GM19438 (cell line): Measurements from ENCODE around the gene FUT2.
"Not testable (repeated sequence)": the region's sequence is repeated elsewhere in the genome, so short reads cannot be mapped to it uniquely, and the experiment has no call there.

ENCODE experiments used
- ATAC-seq: cut with Tn5 transposase; IDR thresholded peaks from one replicate; pipeline ENCODE4 v1.9.1; 2021; ENCODE audit warnings: low read depth; ENCODE audit not compliant: unreplicated experiment

FUT2 gene

DNA sequence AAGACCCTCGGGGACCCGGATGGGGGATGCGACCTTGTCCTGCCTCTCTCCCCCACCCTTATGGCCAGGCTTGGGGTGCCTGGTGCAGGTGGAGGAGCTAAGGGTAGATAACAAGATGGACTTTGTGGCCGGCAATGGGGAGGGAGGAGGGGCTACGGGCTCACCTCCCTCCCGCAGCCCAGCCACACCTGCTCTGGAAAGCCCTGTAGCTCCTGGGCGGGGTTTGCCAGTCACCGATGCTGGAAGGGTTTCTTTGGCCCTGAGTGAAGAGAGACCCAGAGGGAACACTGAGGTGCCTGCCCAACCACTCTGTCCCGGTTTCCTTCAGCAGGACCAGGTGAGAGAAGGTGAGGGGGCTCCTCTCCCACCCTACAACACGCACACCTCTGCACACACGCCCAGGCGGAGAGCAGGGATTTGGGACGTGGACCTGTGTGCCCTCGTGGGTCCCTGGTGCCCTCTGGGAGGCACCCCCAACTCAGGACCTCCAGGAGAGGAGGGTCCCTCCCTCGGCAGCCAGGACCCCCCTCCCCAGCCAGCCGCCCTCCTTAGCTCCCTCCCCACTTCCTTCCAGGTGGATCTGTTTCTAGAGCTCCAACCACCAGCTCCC lies at the start of gene FUT2:
FUT2 (plus strand) TSS at position 229 of the 610 bp plus-strand sequence. CDS start 6,986 bp downstream, outside the sequence.
- no peak for ATAC-seq

DNA sequence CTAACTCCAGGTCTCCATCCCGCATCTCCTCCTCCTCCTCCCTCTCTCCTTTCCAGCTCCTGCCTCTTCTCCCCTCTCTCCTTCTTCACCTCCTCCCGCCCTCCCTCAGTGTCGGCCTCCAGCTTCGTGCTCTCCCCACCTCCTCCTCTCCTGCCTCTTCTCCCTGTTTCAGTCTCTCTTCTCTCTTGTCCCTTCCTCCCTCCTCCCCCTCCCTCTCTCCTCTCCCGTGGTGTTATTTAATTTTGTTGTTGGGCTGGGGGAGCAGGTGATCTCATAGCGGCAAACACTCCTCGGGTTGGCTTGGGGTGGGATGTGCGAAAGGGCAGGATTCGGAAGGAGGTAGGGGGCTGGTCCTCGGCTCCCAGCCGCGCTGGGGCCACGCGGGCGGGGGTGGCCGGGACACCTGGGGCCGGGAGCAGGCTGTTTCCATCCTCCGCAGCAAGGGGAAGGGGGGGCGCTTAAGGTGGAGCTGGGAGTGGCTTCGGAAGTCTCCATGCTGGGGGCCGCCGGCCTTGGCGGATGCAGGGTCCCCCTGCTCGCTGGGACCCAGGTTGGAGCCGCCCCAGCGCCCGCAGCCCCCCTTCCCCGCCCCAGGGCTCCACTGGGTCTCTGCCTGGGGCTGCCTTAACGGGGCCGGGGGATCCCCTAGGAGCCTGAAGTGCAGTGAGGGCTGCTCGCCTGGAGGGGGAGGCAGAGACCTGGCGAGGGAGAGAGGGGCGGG lies 49.6 kb upstream of the FUT2 start, which contains the start of gene CA11:
CA11 (minus strand) TSS at position 187 of the 721 bp plus-strand sequence. CDS start 555 bp downstream, outside the sequence.
- ATAC-seq = no peak

DNA sequence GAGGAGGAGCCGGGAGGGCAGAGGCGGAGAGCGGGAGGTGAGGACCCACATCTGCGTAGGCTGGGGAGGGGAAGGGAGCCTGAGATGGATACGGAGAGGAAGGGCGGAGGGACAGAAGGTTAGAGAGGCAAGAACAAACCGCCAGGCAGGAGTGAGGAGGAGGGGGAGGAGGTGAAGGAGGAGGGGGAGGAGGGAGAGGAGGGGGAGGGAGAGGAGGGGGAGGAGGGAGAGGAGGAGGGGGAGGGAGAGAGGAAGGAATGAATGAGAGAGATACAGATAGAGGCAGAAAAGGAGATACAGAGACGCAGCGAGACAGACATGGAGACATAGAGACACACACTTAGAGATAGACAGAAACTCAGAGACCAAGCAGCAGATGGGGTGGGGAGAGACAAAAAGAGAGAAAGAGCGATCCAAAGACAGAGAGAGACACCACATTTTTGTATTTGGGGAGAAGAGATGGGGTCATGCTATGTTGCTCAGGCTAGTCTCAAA lies 49.0 kb upstream of the FUT2 start:
- no peak for ATAC-seq

DNA sequence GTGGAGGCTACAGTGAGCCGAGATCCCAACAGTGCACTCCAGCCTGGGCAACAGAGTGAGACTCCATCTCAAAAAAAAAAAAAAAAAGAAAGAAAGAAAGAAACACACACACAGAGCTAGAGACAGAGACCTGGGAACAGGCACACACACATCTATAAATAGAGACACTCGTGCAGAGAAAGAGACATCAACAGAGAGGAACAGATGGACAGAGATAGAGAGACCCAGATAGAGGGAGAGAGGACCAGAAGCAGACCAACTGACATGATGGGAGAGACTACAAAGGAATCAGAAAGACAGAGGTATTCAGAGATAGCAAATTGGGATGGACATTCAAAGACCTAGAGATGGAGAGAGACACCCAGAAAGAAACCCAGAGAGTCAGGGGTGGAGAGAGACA lies 47.6 kb upstream of the FUT2 start:
- ATAC-seq = no peak

GRCh38 chr19:48650974-48651682 lies 44.6 kb upstream of the FUT2 start:
- ATAC-seq = no peak

DNA sequence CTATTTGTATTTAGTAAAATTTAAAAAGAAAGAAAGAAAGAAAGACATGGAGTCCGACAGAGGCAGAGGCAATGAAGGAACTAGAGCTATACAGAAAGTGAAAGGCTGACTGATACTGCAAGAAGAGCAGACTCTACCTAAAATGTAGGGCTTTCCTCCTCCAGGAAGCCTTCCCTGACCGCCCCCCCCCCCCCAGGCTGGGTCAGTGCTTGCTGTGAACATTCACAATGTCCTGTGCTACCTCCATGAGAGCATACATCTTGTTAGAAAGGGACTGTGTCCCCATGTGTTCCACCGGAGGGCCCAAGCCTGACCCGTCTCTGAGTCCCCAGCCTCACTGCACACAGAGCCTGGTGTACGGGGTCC lies 44.1 kb upstream of the FUT2 start:
- no peak for ATAC-seq

- ATAC-seq = no peak
Measured at GRCh38 chr19:48654299-48655059, 41.3 kb upstream of the FUT2 start.

DNA sequence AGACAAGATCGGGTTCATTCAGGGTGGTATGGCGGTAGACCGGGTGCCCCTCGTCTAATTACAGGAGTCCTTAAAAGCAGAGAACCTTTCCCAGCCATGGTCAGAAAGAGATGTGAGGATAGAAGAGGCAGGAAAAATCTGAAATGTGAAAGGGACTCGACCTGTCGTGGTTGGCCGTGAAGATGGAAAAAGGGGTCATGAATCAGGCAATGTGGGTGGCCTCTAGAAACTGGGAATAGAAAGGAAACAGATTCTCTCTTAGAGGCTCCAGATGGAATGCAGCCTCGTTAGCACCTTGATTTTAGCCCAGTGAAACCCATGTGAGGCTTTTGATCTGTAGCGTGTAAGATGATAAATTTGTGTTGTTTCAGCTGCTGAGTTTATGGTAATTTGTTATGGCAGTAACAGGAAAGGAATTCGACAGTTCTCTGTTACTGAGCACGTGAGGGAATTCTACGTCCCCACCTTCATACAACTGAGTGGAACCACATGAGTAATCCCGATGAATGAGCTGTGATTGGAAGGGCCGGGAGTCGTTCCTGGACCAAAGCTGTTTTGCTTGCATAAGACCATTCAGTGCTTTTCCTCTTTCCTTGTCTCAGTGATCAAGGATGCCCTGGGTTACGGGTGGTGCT lies 38.8 kb upstream of the FUT2 start:
- ATAC-seq = no peak

GRCh38 chr19:48657828-48658227 lies 37.9 kb upstream of the FUT2 start:
- not testable (repeated sequence) for ATAC-seq

- no peak for ATAC-seq
Measured at GRCh38 chr19:48658483-48658882, 37.3 kb upstream of the FUT2 start.

- no peak for ATAC-seq
Measured at GRCh38 chr19:48659768-48660167, 36.0 kb upstream of the FUT2 start.

DNA sequence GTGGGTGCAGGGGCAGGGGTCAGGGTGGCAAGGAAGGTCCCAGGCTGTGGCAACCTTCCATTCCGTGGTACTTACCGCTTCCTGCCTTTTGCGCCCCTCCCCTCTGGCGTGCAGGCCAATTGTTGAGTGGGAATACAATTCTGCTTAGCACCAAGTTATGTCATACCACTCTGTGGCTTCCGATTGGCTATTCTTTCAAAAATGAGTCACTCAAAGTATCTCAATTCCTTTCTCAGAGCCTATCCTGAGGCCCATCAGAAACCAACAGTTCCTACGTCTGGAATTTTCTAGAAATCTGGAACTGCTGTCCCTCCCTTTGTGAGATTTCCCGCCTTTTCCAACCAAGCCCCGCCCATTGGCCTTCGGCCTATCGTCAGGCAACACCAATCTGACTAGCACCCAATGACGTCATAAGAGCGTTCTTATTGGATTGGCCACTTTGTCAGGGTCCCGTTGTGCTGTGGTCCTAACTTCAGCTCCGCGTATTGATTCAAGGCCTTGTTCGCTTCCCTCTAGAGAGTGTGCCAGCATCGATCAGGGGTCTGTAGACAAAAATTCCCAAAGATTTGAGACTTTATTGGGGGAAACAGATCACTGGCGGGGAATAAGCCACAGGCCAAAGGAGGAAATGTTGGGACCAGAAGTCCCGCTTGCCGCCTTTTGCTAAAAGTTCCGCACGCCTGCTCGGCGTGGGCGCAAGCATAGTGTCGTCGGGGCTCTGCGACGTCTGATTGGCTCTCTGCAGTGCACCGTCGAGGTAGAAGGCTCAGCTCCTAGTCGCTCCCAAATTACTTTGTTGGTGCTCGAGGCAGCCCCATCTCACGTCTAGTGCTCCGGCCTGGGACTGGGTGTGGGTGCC lies 34.7 kb upstream of the FUT2 start:
- peak; percentile 80 for ATAC-seq

- no peak for ATAC-seq
Measured at GRCh38 chr19:48661711-48662090, 34.1 kb upstream of the FUT2 start.

GRCh38 chr19:48663667-48664066 lies 32.1 kb upstream of the FUT2 start:
- ATAC-seq = no peak

DNA sequence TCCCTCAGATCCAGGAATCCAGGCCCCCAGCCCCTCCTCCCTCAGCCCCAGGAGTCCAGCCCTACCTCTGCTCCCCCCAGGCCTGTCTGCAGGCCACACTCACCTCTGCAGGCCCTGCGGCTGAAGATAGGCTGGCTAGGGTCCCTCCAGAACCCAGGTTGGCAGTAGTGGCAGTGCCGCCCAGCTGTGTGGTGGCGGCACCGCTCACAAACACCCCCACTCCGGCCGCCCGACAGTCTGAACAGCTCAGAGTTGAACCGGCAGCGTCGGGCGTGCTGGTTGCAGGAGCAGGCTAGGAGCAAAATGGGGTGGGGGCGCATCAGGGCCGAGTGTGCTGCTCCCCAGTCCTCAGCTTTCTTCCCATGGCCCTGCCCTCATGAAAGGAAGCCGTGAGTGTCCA lies 31.3 kb upstream of the FUT2 start:
- no peak for ATAC-seq

DNA sequence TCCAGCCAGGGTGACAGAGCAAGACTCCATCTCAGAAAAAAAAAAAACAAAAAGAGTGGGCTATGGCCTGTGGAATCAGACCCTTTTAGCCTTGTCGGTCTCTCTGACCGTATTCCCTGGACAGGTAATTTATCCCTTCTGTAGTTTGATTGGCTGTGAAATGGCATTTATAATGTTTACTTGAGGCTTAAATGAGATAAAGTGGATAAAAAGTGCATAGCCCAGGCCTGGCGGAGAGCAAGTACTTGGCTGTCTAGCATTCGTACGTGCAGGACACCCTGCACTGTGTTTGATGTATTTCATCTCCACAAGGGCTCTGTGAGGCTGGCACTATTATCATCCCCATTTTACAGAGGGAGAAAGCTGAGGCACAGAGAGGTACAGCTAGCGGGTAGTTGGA lies 30.0 kb upstream of the FUT2 start:
- ATAC-seq = no peak

- ATAC-seq = no peak
Measured at GRCh38 chr19:48668332-48668731, 27.4 kb upstream of the FUT2 start.

GRCh38 chr19:48668761-48669160 lies 27.0 kb upstream of the FUT2 start:
- no peak for ATAC-seq

DNA sequence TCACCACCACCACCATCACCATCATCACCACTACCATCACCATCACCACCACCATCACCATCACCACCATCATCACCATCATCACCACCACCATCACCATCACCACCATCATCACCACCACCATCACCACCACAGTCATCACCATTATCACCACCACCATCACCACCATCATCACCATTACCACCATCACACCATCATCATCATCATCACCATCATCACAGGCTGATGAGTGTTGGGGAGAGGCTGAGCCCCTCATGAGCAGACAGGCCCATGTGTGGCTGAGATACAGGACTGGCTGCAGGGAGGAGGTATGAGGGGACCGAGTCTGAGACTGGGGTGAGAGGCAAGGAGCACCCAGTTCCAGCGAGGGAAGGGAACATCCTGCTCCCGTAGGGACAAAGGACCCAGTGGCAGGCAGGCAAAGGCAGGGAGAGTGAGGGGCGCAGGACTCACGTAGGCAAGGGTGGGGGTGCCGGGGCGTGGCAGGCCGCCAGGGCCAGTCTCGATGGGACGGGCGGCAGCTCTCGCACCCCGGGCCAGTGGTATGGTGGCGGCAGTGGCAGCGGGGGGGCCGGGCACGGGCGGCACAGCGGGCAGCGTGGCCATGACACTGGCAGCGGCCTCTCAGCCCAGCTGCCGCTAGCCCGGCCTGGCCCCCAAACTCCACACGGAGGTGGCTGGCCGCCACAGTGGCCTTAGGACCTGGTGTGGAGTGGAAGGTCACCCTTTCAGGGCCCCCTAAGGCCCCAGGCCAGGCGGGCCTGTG lies 25.7 kb upstream of the FUT2 start:
- ATAC-seq = no peak
